Measurements from ENCODE around the gene MYH8.

Gene MYH8

GRCh38 chr17:10392880-10393279 lies 28.9 kb downstream of the MYH8 start:
- DNase-seq (ENCODE audit: low read depth), result no peak
- no peak for TF ChIP-seq CTCF (IDR thresholded peaks at IDR 0.05; ENCODE audit: low read length, missing control alignments)
- no peak overlapping the region for H3K4me3 ChIP-seq (replicated peaks; ENCODE audit: low read depth, low read length)

GRCh38 chr17:10385871-10386270 lies 35.9 kb downstream of the MYH8 start:
- H3K4me3 ChIP-seq (replicated peaks; ENCODE audit: low read depth, low read length), result no peak overlapping the region
- TF ChIP-seq CTCF (IDR thresholded peaks at IDR 0.05; ENCODE audit: low read length, missing control alignments), result no peak
- no peak for DNase-seq (ENCODE audit: low read depth)

- H3K4me3 ChIP-seq (replicated peaks; ENCODE audit: low read depth, low read length), result no peak overlapping the region
- peak; percentile 13 for DNase-seq (ENCODE audit: low read depth)
- no peak for TF ChIP-seq CTCF (IDR thresholded peaks at IDR 0.05; ENCODE audit: low read length, missing control alignments)
Observed at GRCh38 chr17:10384175-10384574, 37.6 kb downstream of the MYH8 start.

GRCh38 chr17:10380631-10381408 lies 40.9 kb downstream of the MYH8 start:
- H3K4me3 ChIP-seq (replicated peaks; ENCODE audit: low read depth, low read length), result no peak overlapping the region
- DNase-seq (ENCODE audit: low read depth), result peak; percentile 62
- TF ChIP-seq CTCF (IDR thresholded peaks at IDR 0.05; ENCODE audit: low read length, missing control alignments), result no peak

GRCh38 chr17:10372906-10373305 lies 48.8 kb downstream of the MYH8 start, which contains the start of gene MYH13:
Gene MYH13, minus strand, starts transcription at chr17:10373006. Its CDS starts 8,476 bp downstream, at chr17:10364530.
- DNase-seq (ENCODE audit: low read depth), result no peak
- no peak within 1 kb of the TSS for H3K4me3 ChIP-seq (replicated peaks; ENCODE audit: low read depth, low read length)
- no peak for TF ChIP-seq CTCF (IDR thresholded peaks at IDR 0.05; ENCODE audit: low read length, missing control alignments)

GRCh38 chr17:10370016-10370608 lies 51.6 kb downstream of the MYH8 start:
- no peak for TF ChIP-seq CTCF (IDR thresholded peaks at IDR 0.05; ENCODE audit: low read length, missing control alignments)
- no peak for DNase-seq (ENCODE audit: low read depth)
- no peak overlapping the region for H3K4me3 ChIP-seq (replicated peaks; ENCODE audit: low read depth, low read length)

All from fibroblast of pulmonary artery (primary cell).